NCI-H510A treated with DMSO at 0.1 percent for 48 hours (cell line): ENCODE results near the gene NKG7.

Source experiments
- DNase-seq: peaks from one replicate; lab custom pipeline; 2025; lab: John Stamatoyannopoulos, UW

NKG7 gene

DNA sequence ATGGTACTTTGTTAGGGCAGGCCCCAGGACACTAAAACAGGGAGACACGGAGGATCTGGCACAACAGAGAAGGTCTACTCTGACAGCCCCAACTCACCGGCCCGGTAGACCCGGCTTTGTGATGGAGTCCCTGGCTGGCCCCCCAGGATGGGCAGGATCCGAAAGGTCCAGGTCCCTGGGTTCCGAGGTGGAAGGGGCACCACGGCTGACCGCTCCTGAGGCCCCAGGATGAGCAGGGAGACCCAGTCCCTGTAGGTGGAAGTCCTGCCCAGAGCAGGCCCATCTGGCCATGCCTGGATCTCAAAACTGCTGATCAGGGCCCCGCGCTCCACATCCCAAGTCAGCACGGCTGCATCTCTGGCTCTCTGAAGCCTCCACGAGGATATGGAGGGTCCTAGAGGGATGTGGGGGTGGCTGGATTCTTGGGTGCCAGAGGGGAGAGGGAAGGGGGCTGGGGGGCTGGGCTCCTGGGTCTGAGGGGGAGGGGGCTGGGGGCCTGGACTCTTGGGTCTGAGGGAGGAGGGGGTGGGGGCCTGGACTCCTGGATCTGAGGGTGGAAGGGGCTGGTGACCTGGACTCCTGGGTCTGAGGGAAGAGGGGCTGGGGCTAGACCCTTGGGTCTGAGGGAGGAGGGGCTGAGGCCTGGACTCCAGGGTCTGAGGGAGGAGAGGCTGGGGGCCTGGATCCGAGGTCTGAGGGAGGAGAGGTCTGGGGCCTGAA is 35.2 kb downstream of the NKG7 start:
- no peak for DNase-seq

DNA sequence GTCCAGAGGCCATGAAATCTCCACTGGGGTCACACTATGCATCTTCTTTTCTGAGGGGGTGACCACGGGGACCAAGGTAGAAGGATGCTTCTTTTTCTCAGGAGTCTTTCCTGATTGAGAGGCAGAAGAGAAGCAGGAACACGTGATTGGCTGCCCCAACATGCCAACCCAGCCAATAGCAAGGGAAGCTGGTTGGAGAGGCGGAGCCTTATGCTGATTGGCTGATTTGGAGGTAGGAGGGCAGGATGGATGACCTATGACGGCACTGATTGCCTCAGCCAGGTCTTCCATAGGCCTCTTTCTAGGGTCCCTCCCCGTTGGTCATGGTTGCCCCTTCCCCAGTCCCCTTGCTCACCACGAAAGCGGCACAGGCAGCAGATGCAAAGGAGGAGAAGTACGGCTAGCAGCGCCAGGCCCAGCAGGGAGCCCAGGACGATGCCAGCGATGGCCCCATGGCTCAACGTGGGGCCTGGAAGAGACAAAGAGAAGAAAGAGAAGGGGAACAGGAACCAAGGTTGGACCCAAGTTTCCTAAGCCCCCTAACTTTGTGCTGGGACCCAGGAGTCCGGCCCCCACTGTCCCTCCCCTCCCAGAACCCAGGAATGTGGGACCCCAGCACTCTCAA is 38.5 kb downstream of the NKG7 start:
- no peak for DNase-seq

GRCh38 chr19:51331716-51332115 is 40.7 kb downstream of the NKG7 start:
- no peak for DNase-seq

GRCh38 chr19:51331193-51331592 is 41.3 kb downstream of the NKG7 start:
- no peak for DNase-seq

DNA sequence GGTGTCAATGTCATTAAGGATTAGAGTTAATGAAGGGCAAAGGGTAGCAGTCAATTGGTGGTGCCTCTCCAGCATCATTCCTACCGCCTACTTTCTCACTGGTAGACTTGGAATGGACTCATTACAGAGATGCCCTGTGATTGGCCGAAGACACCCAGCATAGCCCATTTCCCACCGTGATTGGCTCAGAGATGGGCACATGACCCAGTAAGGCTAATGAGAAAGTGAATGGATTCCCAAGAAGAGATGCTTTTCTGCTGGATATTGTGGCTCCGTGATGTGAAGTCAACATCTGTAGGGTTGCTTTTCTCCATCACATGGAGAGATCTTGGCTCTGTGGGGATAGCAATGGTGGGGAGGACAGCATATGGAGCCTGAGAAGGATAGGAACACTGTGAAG is 42.1 kb downstream of the NKG7 start:
- DNase-seq: no peak

- DNase-seq: no peak
Measured at GRCh38 chr19:51329411-51329810, 43.0 kb downstream of the NKG7 start.

DNA sequence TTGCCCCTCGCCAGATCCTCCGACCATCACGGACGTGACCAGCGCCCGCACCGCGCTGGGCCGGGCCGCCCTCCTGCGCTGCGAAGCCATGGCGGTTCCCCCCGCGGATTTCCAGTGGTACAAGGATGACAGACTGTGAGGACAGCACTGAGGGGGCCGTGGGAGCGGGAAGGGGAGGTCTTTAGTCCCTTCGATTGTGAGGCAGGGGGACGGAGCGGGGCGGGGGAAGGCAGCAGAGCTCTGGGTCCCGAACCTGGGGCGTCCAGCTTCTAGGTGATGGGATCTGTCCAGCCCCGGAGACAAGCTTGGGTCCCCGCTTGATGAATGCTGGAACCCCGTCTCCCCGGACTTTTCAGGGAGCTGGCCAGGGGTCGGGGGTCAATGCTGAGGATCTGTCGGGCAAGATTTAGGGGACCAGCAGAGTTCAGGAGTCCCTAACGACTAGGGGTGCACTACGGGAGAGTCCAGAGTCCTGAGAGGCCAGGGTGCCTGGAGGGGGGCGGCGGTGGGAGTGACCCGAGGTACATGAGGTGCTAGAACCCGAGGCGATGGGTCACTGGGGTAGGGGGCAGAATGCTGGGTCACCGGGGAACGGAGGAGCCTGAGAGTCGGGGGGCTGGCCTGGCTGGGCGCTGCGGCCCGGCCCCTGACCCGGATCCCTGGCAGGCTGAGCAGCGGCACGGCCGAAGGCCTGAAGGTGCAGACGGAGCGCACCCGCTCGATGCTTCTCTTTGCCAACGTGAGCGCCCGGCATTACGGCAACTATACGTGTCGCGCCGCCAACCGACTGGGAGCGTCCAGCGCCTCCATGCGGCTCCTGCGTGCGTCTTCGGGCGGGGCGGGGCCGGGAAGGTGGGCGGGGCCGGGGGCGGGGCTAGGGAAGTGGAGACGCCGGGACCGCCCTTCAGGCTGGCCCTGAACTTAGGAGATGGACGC is 45.1 kb downstream of the NKG7 start:
- DNase-seq: no peak

DNA sequence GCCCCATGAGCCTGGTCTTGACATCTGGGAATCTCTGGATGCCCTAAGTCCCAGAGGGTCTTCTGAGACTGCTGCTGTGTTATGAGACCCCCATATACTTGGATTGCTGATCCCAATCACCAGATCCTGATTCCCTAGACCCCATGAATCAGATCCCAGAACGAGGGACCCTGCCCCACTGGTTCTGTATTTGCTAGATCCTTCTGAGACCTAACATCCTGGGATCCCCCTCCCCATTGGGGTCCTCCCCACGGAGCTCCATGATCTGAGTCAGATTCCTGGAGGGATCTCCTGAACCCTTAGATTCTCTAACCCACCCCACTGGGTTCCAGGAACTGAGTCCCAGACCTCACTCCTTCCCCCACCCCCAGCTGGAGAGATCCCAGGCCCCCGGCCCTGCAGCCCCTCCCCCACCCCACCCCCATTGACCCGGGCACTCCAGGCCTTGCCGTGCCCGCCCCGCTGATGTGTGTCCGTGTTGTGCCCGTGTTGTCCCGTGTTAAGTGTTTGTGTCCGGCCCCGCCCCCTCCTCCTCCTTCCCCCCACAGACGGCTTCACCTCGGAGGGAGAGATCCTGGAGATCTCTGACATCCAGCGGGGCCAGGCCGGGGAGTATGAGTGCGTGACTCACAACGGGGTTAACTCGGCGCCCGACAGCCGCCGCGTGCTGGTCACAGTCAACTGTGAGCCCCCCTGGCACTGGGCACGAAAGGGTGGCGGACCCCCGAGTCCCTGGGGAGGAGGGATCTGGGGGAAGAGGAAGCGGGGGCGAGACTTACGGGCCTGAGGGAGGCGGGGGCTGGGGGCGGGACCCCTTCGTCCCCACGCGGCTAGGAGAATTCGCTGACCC is 46.0 kb downstream of the NKG7 start:
- DNase-seq: no peak

- no peak for DNase-seq
Measured at GRCh38 chr19:51325161-51325976, 47.1 kb downstream of the NKG7 start.

- no peak for DNase-seq
Measured at GRCh38 chr19:51324167-51324481, 48.3 kb downstream of the NKG7 start.

DNA sequence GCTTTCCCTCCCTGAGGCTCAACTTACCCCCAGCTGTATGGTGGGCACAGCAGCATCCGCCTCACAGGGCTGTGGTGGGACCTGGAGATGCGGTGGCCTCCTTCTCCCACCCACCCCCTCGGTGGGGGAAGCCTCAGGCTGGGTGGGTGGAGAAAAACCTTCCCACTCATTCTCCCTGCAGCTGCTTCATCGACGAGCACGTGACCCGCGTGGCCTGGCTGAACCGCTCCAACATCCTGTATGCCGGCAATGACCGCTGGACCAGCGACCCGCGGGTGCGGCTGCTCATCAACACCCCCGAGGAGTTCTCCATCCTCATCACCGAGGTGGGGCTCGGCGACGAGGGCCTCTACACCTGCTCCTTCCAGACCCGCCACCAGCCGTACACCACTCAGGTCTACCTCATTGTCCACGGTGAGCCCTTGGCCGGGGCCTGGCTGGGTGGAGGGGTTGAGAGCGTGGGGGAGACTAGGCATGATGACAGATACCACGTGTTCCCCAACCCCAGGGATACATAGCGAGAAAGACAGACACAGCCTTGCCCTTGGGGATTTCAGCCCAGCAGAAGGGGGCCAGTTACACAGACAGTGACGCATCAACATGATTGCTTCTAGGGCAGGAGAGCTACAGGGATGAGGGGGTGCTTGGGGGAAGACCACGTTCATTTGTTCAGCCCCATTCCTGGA is 48.8 kb downstream of the NKG7 start:
- no peak for DNase-seq

DNA sequence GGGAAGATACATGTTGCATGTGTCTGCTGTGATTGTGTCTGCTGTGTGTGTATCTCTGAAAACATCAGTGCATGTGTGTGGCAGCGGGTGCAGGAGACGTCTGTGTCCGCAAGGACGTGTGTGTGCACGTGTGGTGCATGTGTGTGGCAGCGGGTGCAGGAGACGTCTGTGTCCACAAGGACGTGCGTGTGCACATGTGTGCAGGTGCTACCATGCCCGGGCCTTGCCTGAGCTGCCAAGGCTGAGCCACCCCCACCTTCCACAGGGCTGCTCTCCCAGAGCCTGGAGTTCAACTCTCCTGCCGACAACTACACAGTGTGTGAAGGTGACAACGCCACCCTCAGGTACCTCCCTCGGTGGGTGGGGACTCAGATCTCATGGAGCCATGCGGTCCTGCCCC is 50.7 kb downstream of the NKG7 start:
- no peak for DNase-seq
